SK-N-SH (cell line): ENCODE measurements around the gene ZNF275.

Experiments used
- CTCF ChIP-seq: fragments of 200-600 bp; sonication (generic); IDR thresholded peaks from 2 replicates; pipeline ENCODE4 v1.6.1; 2017; ENCODE audit warnings: antibody characterized with exemption, mild to moderate bottlenecking, moderate library complexity
- EZH2phosphoT487 ChIP-seq: fragments of 200-600 bp; sonication (generic); IDR thresholded peaks from 2 replicates; pipeline ENCODE4 v1.6.1; 2017; ENCODE audit warnings: low read depth, mixed run types, mild to moderate bottlenecking, antibody characterized with exemption, moderate library complexity, borderline replicate concordance
- MXI1 ChIP-seq: IDR thresholded peaks from 2 replicates; pipeline ENCODE4 v1.6.1; 2012; ENCODE audit warnings: mild to moderate bottlenecking, low read depth, low read length, improper control_type of control experiment
- RAD21 ChIP-seq: IDR thresholded peaks from 2 replicates; pipeline ENCODE4 v1.6.1; 2012; ENCODE audit warnings: mild to moderate bottlenecking, low read length
- RFX5 ChIP-seq: IDR thresholded peaks from 2 replicates; pipeline ENCODE4 v1.6.1; 2012; ENCODE audit warnings: mild to moderate bottlenecking, improper control_type of control experiment, low read length
- TF ChIP-seq, protein P1 (sequence below): IDR thresholded peaks from 2 replicates; pipeline ENCODE4 v1.4.0; 2012; ENCODE audit warnings: low read depth

- TF ChIP-seq RFX5 (no peak), CTCF (no peak), MXI1 (no peak), EZH2phosphoT487 (no peak), RAD21 (no peak)
- TF ChIP-seq, protein P1, sequence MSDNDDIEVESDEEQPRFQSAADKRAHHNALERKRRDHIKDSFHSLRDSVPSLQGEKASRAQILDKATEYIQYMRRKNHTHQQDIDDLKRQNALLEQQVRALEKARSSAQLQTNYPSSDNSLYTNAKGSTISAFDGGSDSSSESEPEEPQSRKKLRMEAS = no peak
These were observed 63.5 kb downstream of the ZNF275 start for GRCh38 chrX:153397256-153397960.
